Loucy (cell line): Measurements from ENCODE around the gene PRICKLE2.

Experiments
- H2AFZ ChIP-seq: fragments of 200-600 bp; sonication (generic); 2 replicates; pipeline ENCODE4 v1.6.0; 2016; ENCODE audit warnings: antibody characterized with exemption, mild to moderate bottlenecking, low read length, moderate library complexity
- H3F3A ChIP-seq: fragments of 200-600 bp; 2 replicates; pipeline ENCODE4 v1.6.0; 2016; ENCODE audit warnings: antibody characterized with exemption, low read depth, mild to moderate bottlenecking
- H3K27me3 ChIP-seq: fragments of 200-600 bp; sonication (generic); 2 replicates; pipeline ENCODE4 v1.6.1; 2014; ENCODE audit warnings: low read length, mild to moderate bottlenecking; ENCODE audit not compliant: insufficient read depth, poor library complexity, severe bottlenecking
- H3K36me3 ChIP-seq: fragments of 200-600 bp; sonication (generic); 2 replicates; pipeline ENCODE4 v1.6.1; 2016; ENCODE audit warnings: low read length; ENCODE audit not compliant: insufficient read depth
- H3K4me1 ChIP-seq: fragments of 200-600 bp; sonication (generic); 2 replicates; pipeline ENCODE4 v1.5.1; 2014; ENCODE audit warnings: low read length, mild to moderate bottlenecking; ENCODE audit not compliant: insufficient read depth, poor library complexity, severe bottlenecking
- H3K4me2 ChIP-seq: fragments of 200-600 bp; sonication (generic); 2 replicates; pipeline ENCODE4 v1.6.0; 2014; ENCODE audit warnings: antibody characterized with exemption, low read length, low read depth, mild to moderate bottlenecking; ENCODE audit not compliant: poor library complexity, severe bottlenecking
- H3K4me3 ChIP-seq: fragments of 200-600 bp; sonication (generic); 2 replicates; pipeline ENCODE4 v1.5.1; 2014; ENCODE audit warnings: low read length, mild to moderate bottlenecking, mixed read lengths; ENCODE audit not compliant: poor library complexity, severe bottlenecking
- H3K79me2 ChIP-seq: fragments of 200-600 bp; sonication (generic); 2 replicates; pipeline ENCODE4 v1.6.1; 2014; ENCODE audit warnings: low read length; ENCODE audit not compliant: insufficient read depth
- H3K9ac ChIP-seq: fragments of 200-600 bp; sonication (generic); 2 replicates; pipeline ENCODE4 v1.6.0; 2014; ENCODE audit warnings: mild to moderate bottlenecking, low read depth, low read length, moderate library complexity; ENCODE audit not compliant: poor library complexity, severe bottlenecking
- H3K9me2 ChIP-seq: fragments of 200-600 bp; sonication (generic); replicated peaks from 2 replicates; pipeline ENCODE4 v1.6.1; 2016; ENCODE audit warnings: low read depth, low read length, mixed read lengths
- H3K9me3 ChIP-seq: fragments of 200-600 bp; sonication (generic); 2 replicates; pipeline ENCODE4 v1.6.1; 2014; ENCODE audit warnings: mild to moderate bottlenecking, antibody characterized with exemption, low read length, low read depth; ENCODE audit not compliant: insufficient read depth
- H4K20me1 ChIP-seq: fragments of 200-600 bp; sonication (generic); 2 replicates; pipeline ENCODE4 v1.6.0; 2014; ENCODE audit warnings: antibody characterized with exemption, low read length, mild to moderate bottlenecking; ENCODE audit not compliant: insufficient read depth, poor library complexity, severe bottlenecking
- CTCF ChIP-seq: fragments of 200-600 bp; sonication (generic); conservative IDR thresholded peaks from 2 replicates; pipeline ENCODE4 v1.5.1; 2014; ENCODE audit warnings: mild to moderate bottlenecking, antibody characterized with exemption, low read length
- EZH2phosphoT487 ChIP-seq: fragments of 200-600 bp; IDR thresholded peaks from 2 replicates; pipeline ENCODE4 v1.6.1; 2018; ENCODE audit warnings: antibody characterized with exemption, mild to moderate bottlenecking, moderate library complexity, borderline replicate concordance

Gene PRICKLE2

GRCh38 chr3:64244011-64244942 lies 19.0 kb upstream of the PRICKLE2 start:
- no peaks in the 10 kb centered on the region for H3K4me1 ChIP-seq
- no peak overlapping the region for H3K4me2 ChIP-seq
- H3K36me3 ChIP-seq: no peaks in the 10 kb centered on the region
- no peaks in the 10 kb centered on the region for H3K79me2 ChIP-seq
- no peaks in the 10 kb centered on the region for H3K9me2 ChIP-seq
- H3K9me3 ChIP-seq: no peaks in the 10 kb centered on the region
- H3K27me3 ChIP-seq: no peaks in the 10 kb centered on the region
- H4K20me1 ChIP-seq: no peaks in the 10 kb centered on the region
- TF ChIP-seq EZH2phosphoT487 (no peak), CTCF (peak; percentile 51)
- H3K9ac ChIP-seq: no peak overlapping the region
- no peak overlapping the region for H3K4me3 ChIP-seq
- H3F3A ChIP-seq: no peaks in the 10 kb centered on the region
- no peak overlapping the region for H2AFZ ChIP-seq

- Histone ChIP-seq H3K9ac (no peak overlapping the region), H3K9me2 (no peaks in the 10 kb centered on the region), H3K27me3 (no peaks in the 10 kb centered on the region), H3K4me3 (no peak overlapping the region), H3K9me3 (no peaks in the 10 kb centered on the region; the same call in 1 of the 2 replicates), H3K4me2 (no peak overlapping the region), H4K20me1 (no peaks in the 10 kb centered on the region), H3K79me2 (no peaks in the 10 kb centered on the region), H3K4me1 (no peaks in the 10 kb centered on the region), H3F3A (no peaks in the 10 kb centered on the region), H3K36me3 (no peaks in the 10 kb centered on the region), H2AFZ (no peak overlapping the region)
- no peak for TF ChIP-seq EZH2phosphoT487
- TF ChIP-seq CTCF: no peak
These were observed 17.2 kb upstream of the PRICKLE2 start for GRCh38 chr3:64242435-64242834.

GRCh38 chr3:64240959-64241358 lies 15.7 kb upstream of the PRICKLE2 start:
- no peaks in the 10 kb centered on the region for H3K9me2 ChIP-seq
- no peaks in the 10 kb centered on the region for H3K36me3 ChIP-seq
- H3K9ac ChIP-seq: no peak overlapping the region
- H3F3A ChIP-seq: no peaks in the 10 kb centered on the region
- no peak overlapping the region for H3K4me2 ChIP-seq
- no peak overlapping the region for H3K4me3 ChIP-seq
- no peak for TF ChIP-seq EZH2phosphoT487
- no peak for TF ChIP-seq CTCF
- no peaks in the 10 kb centered on the region for H3K79me2 ChIP-seq
- H4K20me1 ChIP-seq: no peaks in the 10 kb centered on the region
- H2AFZ ChIP-seq: no peak overlapping the region
- H3K27me3 ChIP-seq: no peaks in the 10 kb centered on the region
- H3K4me1 ChIP-seq: no peaks in the 10 kb centered on the region
- no peaks in the 10 kb centered on the region; the same call in 1 of the 2 replicates for H3K9me3 ChIP-seq
